Kidney (tissue), 14 donors: ENCODE results near the gene CCL3. TPM values are rescaled to one million over a fixed set of nuclear protein-coding genes. Genes with fewer than 3 reads are reported as not detected.

Experiments
- DNase-seq, 5 donors: peaks; one replicate each; pipeline ENCODE4 v3.0.0-alpha.2; 2013 to 2020
- FAIRE-seq: peaks from 2 replicates; lab custom pipeline; 2012; peaks lifted over from hg19 to GRCh38; lab: Jason Lieb, UNC
- H3K27ac ChIP-seq, 2 donors: one replicate each; pipeline ENCODE4 v1.7.0; 2013; ENCODE audit warnings: low read depth in 2 of 2, low read length in 2 of 2, inconsistent platforms in 1 of 2
- H3K27me3 ChIP-seq: one replicate; pipeline ENCODE4 v1.7.1; 2013; ENCODE audit warnings: low read length, inconsistent platforms; ENCODE audit not compliant: control insufficient read depth, insufficient read depth
- H3K36me3 ChIP-seq, 3 donors: one replicate each; pipeline versions ENCODE4 v1.7.0 to v1.7.1; 2013; ENCODE audit warnings: low read length in 3 of 3, control low read depth in 1 of 3, inconsistent platforms in 1 of 3; ENCODE audit not compliant: insufficient read depth in 3 of 3, control insufficient read depth in 2 of 3
- H3K4me1 ChIP-seq, 3 donors: one replicate each; pipeline versions ENCODE4 v1.7.0 to v1.7.1; 2013; ENCODE audit warnings: low read length in 3 of 3, inconsistent platforms in 1 of 3, low read depth in 1 of 3; ENCODE audit not compliant: control insufficient read depth in 2 of 3, insufficient read depth in 2 of 3
- H3K4me3 ChIP-seq, 3 donors: one replicate each; pipeline versions ENCODE4 v1.7.0 to v1.8.1; 2013; ENCODE audit warnings: low read length in 3 of 3, control low read depth in 1 of 3, inconsistent platforms in 1 of 3
- H3K9ac ChIP-seq, 3 donors: one replicate each; pipeline versions ENCODE4 v1.7.0 to v1.7.1; 2013; ENCODE audit warnings: low read length in 3 of 3, control low read depth in 1 of 3, inconsistent platforms in 1 of 3
- H3K9me3 ChIP-seq, 3 donors: one replicate each; pipeline versions ENCODE4 v1.7.0 to v1.7.1; 2013; ENCODE audit warnings: low read length in 3 of 3, control low read depth in 1 of 3, inconsistent platforms in 1 of 3; ENCODE audit not compliant: control insufficient read depth in 2 of 3, insufficient read depth in 1 of 3
- intact Hi-C: fragments of 100-400 bp; cut with DNase I; formaldehyde crosslinking; loops from one replicate; pipeline ENCODE4 v1.11.1; 2022
- polyA plus RNA-seq: library from polyadenylated mRNA; stranded (reverse); fragments of 350-450 nt; fragmentation: Illumina TruSeq; extraction: RNeasy Lipid Tissue Mini Kit (QIAGEN cat#74804); gene quantifications from one replicate; pipeline ENCODE4 v1.2.3, GENCODE V29; 2014; ENCODE audit warnings: low read depth, low replicate concordance; ENCODE audit not compliant: insufficient read depth
- total RNA-seq: library from RNA; stranded (reverse); fragmentation: NEBNext Ultra II Directional; extraction: Animal tissue kit (Norgen Biotek cat#: 25700); gene quantifications from one replicate; pipeline ENCODE4 v1.2.1, GENCODE V29; 2021
- TF ChIP-seq, protein P1 (sequence below): IDR thresholded peaks from 3 replicates; pipeline ENCODE4 v1.5.1; 2012; ENCODE audit warnings: mild to moderate bottlenecking, moderate library complexity, borderline replicate concordance; ENCODE audit not compliant: insufficient read depth; ENCODE audit errors: extremely low read depth
- donor health status: control.
- donor health status: control.
- donor health status: control.
- donor health status: control.
- donor health status: control.
- donor health status: DM: yes; HTN: yes; CAD: no.
- donor health status: Normal renal cell carcinoma (clear cell type).

Gene CCL3
- total and polyA plus RNA-seq, 2 donors from 2014 or later, result 4.2 to 6.6 TPM

DNA sequence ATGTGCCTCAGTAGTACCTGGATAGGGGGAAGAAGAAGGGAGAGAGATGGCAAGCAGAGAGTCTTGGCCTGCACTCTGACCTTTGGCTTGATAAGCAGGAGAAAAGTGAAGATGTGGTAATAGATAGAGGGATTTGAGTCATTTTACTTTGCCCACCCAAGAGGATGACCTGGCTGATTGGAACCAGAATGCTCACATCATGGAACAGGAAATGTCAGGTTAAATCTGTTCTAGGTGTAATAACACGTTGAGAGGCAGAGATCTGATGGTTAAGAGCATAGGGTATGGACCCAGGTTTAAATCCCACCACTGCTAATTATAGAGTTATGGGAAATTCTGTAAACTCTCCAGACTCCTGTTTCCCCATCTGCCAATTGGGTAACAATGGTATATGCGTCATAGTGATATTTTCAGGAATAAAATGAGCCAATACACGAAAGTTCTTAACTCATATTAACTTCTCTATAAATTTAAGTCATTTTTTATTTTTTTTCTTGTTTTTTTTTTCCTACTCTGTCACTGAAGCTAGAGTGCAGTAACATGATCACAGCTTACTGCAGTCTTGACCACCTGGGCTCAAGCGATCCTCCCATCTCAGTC is 33.9 kb downstream of the CCL3 start:
- intact Hi-C loops, result no loop called here
- no peaks in the 10 kb centered on the region for H3K27me3 ChIP-seq
- no peaks in the 10 kb centered on the region for H3K36me3 ChIP-seq
- H3K27ac ChIP-seq, result no peak overlapping the region
- TF ChIP-seq, protein P1, sequence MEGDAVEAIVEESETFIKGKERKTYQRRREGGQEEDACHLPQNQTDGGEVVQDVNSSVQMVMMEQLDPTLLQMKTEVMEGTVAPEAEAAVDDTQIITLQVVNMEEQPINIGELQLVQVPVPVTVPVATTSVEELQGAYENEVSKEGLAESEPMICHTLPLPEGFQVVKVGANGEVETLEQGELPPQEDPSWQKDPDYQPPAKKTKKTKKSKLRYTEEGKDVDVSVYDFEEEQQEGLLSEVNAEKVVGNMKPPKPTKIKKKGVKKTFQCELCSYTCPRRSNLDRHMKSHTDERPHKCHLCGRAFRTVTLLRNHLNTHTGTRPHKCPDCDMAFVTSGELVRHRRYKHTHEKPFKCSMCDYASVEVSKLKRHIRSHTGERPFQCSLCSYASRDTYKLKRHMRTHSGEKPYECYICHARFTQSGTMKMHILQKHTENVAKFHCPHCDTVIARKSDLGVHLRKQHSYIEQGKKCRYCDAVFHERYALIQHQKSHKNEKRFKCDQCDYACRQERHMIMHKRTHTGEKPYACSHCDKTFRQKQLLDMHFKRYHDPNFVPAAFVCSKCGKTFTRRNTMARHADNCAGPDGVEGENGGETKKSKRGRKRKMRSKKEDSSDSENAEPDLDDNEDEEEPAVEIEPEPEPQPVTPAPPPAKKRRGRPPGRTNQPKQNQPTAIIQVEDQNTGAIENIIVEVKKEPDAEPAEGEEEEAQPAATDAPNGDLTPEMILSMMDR, result no peak
- FAIRE-seq, result no peak
- no peak for DNase-seq
- no peaks in the 10 kb centered on the region for H3K4me1 ChIP-seq
- H3K9me3 ChIP-seq, result no peaks in the 10 kb centered on the region
- no peak overlapping the region for H3K9ac ChIP-seq
- no peak overlapping the region for H3K4me3 ChIP-seq

GRCh38 chr17:36055171-36055570 is 34.8 kb downstream of the CCL3 start:
- TF ChIP-seq, protein P1, result no peak
- H3K36me3 ChIP-seq, result no peaks in the 10 kb centered on the region
- intact Hi-C loops, result no loop called here
- H3K27ac ChIP-seq, result no peak overlapping the region
- DNase-seq (no peak), FAIRE-seq (no peak)
- no peaks in the 10 kb centered on the region for H3K9me3 ChIP-seq
- H3K4me3 ChIP-seq, result no peak overlapping the region
- no peaks in the 10 kb centered on the region for H3K27me3 ChIP-seq
- H3K9ac ChIP-seq, result no peak overlapping the region
- no peaks in the 10 kb centered on the region for H3K4me1 ChIP-seq

DNA sequence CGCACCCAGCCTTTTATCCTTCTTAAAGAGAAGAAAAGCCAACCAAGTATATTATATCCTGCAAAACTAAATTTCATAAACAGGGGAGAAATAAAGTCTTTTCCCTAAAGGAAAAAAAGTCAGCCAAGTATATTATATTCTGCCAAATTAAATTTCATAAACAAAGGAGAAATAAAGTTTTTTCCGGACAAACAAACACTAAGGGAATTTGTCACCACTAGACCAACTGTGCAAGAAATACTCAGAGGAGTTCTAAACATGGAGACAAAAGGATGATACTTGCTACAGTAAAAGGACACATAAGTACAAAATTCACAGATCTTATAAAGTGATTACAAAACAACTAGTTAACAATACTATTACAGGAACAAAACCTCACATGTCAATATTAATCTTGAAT is 40.3 kb downstream of the CCL3 start:
- intact Hi-C loops, result no loop called here
- DNase-seq, result no peak
- Histone ChIP-seq H3K4me3 (no peak overlapping the region), H3K27me3 (no peaks in the 10 kb centered on the region), H3K9me3 (no peaks in the 10 kb centered on the region), H3K4me1 (no peaks in the 10 kb centered on the region), H3K36me3 (no peaks in the 10 kb centered on the region), H3K9ac (no peak overlapping the region), H3K27ac (no peak overlapping the region)
- TF ChIP-seq, protein P1, result no peak
- FAIRE-seq, result no peak

DNA sequence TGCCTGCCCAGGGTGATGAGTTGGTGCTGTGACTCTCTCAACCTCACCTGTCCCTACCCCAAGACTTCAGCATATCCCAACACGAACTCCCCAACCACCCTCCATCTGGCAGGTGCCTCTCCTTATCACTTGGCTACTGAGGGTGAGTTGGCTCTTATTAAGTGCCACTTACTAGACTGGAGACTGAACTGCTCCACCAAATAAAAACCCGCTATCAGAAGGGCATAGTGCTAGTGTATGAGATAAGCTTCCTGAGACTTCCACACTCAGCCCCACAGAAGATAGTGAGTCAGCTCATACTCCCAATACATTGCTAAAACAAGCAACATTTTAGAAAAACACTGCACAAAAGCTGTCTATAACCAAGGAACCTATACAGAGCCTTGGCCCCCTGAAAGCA is 41.9 kb downstream of the CCL3 start:
- TF ChIP-seq, protein P1, result no peak
- FAIRE-seq (no peak), DNase-seq (no peak)
- H3K9ac ChIP-seq, result no peak overlapping the region
- intact Hi-C loops, result no loop called here
- H3K27me3 ChIP-seq, result no peaks in the 10 kb centered on the region
- H3K27ac ChIP-seq, result no peak overlapping the region
- no peaks in the 10 kb centered on the region for H3K4me1 ChIP-seq
- H3K9me3 ChIP-seq, result no peaks in the 10 kb centered on the region
- H3K4me3 ChIP-seq, result no peak overlapping the region
- H3K36me3 ChIP-seq, result no peaks in the 10 kb centered on the region
